H1 (cell line): ENCODE data around the gene CNST.
"Not testable (repeated sequence)": the region's sequence is repeated elsewhere in the genome, so short reads cannot be mapped to it uniquely, and the experiment has no call there.

ENCODE experiments used
- ATF2 ChIP-seq: IDR thresholded peaks from 2 replicates; pipeline ENCODE4 v1.6.1; 2012; ENCODE audit warnings: low read length, inconsistent platforms
- ATF3 ChIP-seq: IDR thresholded peaks from 2 replicates; pipeline ENCODE4 v1.6.1; 2011; ENCODE audit warnings: low read depth, mild to moderate bottlenecking, low read length; ENCODE audit not compliant: insufficient read depth
- CREB1 ChIP-seq: IDR thresholded peaks from 2 replicates; pipeline ENCODE4 v1.6.1; 2012; ENCODE audit warnings: inconsistent platforms
- CTCF ChIP-seq, 3 experiments: IDR thresholded peaks; 1 replicate in 2 of 3; 2 replicates in 1 of 3; pipeline versions ENCODE4 v1.5.1 to v1.6.1; 2011; ENCODE audit warnings: low read length in 3 of 3, mild to moderate bottlenecking in 3 of 3, inconsistent platforms in 2 of 3, low read depth in 1 of 3, moderate library complexity in 1 of 3; ENCODE audit not compliant: insufficient read depth in 1 of 3; ENCODE audit errors: control extremely low read depth in 1 of 3
- EZH2 ChIP-seq: fragments of 200-600 bp; sonication (generic); IDR thresholded peaks from 2 replicates; pipeline ENCODE4 v1.7.1; 2012; ENCODE audit warnings: low read depth, mild to moderate bottlenecking, moderate library complexity, low read length, inconsistent platforms; ENCODE audit not compliant: severe bottlenecking
- POLR2A ChIP-seq, 2 experiments: IDR thresholded peaks; 1 replicate in 1 of 2; 2 replicates in 1 of 2; pipeline ENCODE4 v1.6.1; 2011; ENCODE audit warnings: low read depth in 2 of 2, low read length in 2 of 2, mild to moderate bottlenecking in 2 of 2; ENCODE audit errors: control extremely low read depth in 1 of 2
- POLR2AphosphoS5 ChIP-seq: IDR thresholded peaks from 2 replicates; pipeline ENCODE4 v1.6.1; 2011; ENCODE audit warnings: low read depth, low read length
- RNF2 ChIP-seq: fragments of 200-900, 300-1000 bp; sonication (generic); IDR thresholded peaks from 2 replicates; pipeline ENCODE4 v1.7.1; 2016; ENCODE audit warnings: borderline replicate concordance, low read depth, mild to moderate bottlenecking, antibody characterized with exemption, low read length; ENCODE audit not compliant: poor library complexity, severe bottlenecking; ENCODE audit errors: missing control alignments
- SP2 ChIP-seq: IDR thresholded peaks from 2 replicates; pipeline ENCODE4 v1.6.1; 2012; ENCODE audit warnings: mild to moderate bottlenecking, low read length, inconsistent platforms
- TAF1 ChIP-seq: IDR thresholded peaks from 2 replicates; pipeline ENCODE4 v1.6.1; 2011; ENCODE audit warnings: mild to moderate bottlenecking, low read depth, low read length

- not testable (repeated sequence) for TF ChIP-seq POLR2A (IDR thresholded peaks at IDR 0.05; ENCODE audit: control extremely low read depth in 1 of 2, low read depth in 2 of 2, low read length in 2 of 2); CTCF (IDR thresholded peaks at IDR 0.05; ENCODE audit: control extremely low read depth in 1 of 3, insufficient read depth in 1 of 3, low read depth in 1 of 3, low read length in 3 of 3); ATF2; EZH2; ATF3; POLR2AphosphoS5; TAF1; SP2; RNF2; CREB1
These were observed 146.2 kb downstream of the CNST start for GRCh38 chr1:246712428-246712827.
